Right lobe of liver (tissue), 6 donors: ENCODE measurements around the gene ALK. TPM values are rescaled to one million over a fixed set of nuclear protein-coding genes. Genes with fewer than 3 reads are reported as not detected.

Experiments used
- ATAC-seq, 4 donors: fragments of 200-7000 bp; cut with Tn5 transposase; one replicate each; pipeline ENCODE4 v1.9.1; 2020; ENCODE audit warnings: mild to moderate bottlenecking in 4 of 4, moderate library complexity in 4 of 4
- DNase-seq, 3 donors: peaks; one replicate each; pipeline ENCODE4 v3.0.0-alpha.2; 2020
- H3K27ac ChIP-seq, 3 donors: fragments of 200-600 bp; one replicate each; pipeline ENCODE4 v1.8.0; 2022
- H3K27me3 ChIP-seq, 2 donors: fragments of 200-600 bp; one replicate each; pipeline ENCODE4 v1.8.0; 2022
- H3K36me3 ChIP-seq, 4 donors: fragments of 200-600 bp; sonication (generic) in 1 of 4; one replicate each; pipeline versions ENCODE4 v1.5.1 to v1.8.0; 2017 to 2022; ENCODE audit warnings: control low read depth in 1 of 4
- H3K4me1 ChIP-seq, 4 donors: fragments of 200-600 bp; sonication (generic) in 1 of 4; one replicate each; pipeline versions ENCODE4 v1.5.1 to v1.8.0; 2017 to 2022; ENCODE audit warnings: control low read depth in 1 of 4
- H3K4me3 ChIP-seq, 3 donors: fragments of 200-600 bp; one replicate each; pipeline ENCODE4 v1.8.0; 2022
- H3K9me3 ChIP-seq, 4 donors: fragments of 200-600 bp; sonication (generic) in 1 of 4; one replicate each; pipeline versions ENCODE4 v1.5.1 to v1.8.0; 2017 to 2022; ENCODE audit warnings: control low read depth in 1 of 4
- CTCF ChIP-seq, 4 donors: fragments of 200-600 bp in 3 of 4; fragments of 450-650 bp in 1 of 4; IDR thresholded peaks; one replicate each; pipeline versions ENCODE4 v1.5.1 to v1.8.0; 2016 to 2022; ENCODE audit warnings: antibody characterized with exemption in 4 of 4, mild to moderate bottlenecking in 2 of 4
- POLR2A ChIP-seq: fragments of 450-650 bp; IDR thresholded peaks from one replicate; pipeline ENCODE4 v1.6.1; 2017; ENCODE audit warnings: antibody characterized with exemption, mild to moderate bottlenecking
- WGBS: methylation state at CpG from one replicate; pipeline ENCODE4 v1.1.6; 2018; ENCODE audit warnings: low coverage, low lambda C conversion rate; ENCODE audit not compliant: insufficient coverage; ENCODE audit errors: missing lambda C conversion rate; 5-methylcytosine and 5-hydroxymethylcytosine counted together
- intact Hi-C, 2 donors: fragments of 100-400 bp; cut with DNase I; formaldehyde crosslinking; loops; one replicate each; pipeline versions ENCODE4 v1.11.2 to v1.14.1; 2022
- total RNA-seq, 6 experiments: library from RNA; depleted of rRNA in 2 of 6; stranded (reverse); fragments of >200 nt in 2 of 6; fragmentation: NEBNext Ultra II Directional in 3 of 6; extraction: Animal tissue kit (Norgen Biotek cat#: 25700) in 3 of 6; gene quantifications; one replicate each; pipeline versions ENCODE4 v1.1.0 to v1.2.4, GENCODE V29; 2016 to 2023
- donor health status: DM: no; HTN: yes; CAD: no.
- donor health status: DM: no; HTN: no; CAD: no.
- donor health status: DM: no; HTN: no; CAD: no.
- donor health status: DM: no; HTN: yes; CAD: no.
- donor health status: DM: no; HTN: yes; CAD: no.

Gene ALK
- total RNA-seq, 6 experiments from 2014 or later, result 0.04 to 0.06 TPM; not detected in 4

- Histone ChIP-seq H3K36me3 (no peaks in the 10 kb centered on the region), H3K27ac (no peak overlapping the region), H3K4me1 (no peaks in the 10 kb centered on the region), H3K4me3 (no peak overlapping the region), H3K9me3 (no peaks in the 10 kb centered on the region), H3K27me3 (no peaks in the 10 kb centered on the region)
- ATAC-seq (no peak), DNase-seq (no peak)
- 45% methylated on average over 8 of the region's 12 CpGs for WGBS
- no peak for TF ChIP-seq POLR2A
- TF ChIP-seq CTCF (IDR thresholded peaks at IDR 0.05), result no peak
- intact Hi-C loops, result no loop called here
Observed at GRCh38 chr2:29420999-29421782, 500.2 kb downstream of the ALK start.

DNA sequence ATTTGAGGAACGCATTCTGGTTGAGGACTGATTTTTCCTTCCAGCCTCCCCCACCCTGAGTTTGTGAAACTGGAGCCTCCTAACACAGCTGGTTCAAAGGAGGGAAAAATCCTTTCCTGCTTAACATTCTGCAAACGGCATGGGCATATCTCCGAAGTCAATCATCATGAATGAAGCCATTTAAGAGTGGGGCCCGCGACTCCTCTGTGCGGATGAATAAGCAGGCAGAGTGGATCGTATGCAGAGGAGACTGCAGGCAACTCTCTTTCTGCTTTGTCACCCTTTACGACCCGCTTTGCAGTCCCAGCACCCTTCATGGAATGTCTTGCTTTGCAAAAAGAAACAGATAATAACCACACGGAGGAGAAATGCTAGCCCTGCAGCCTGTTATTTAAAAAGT is 500.9 kb downstream of the ALK start:
- Histone ChIP-seq H3K36me3 (no peaks in the 10 kb centered on the region), H3K27me3 (no peaks in the 10 kb centered on the region), H3K27ac (no peak overlapping the region), H3K4me3 (no peak overlapping the region), H3K9me3 (no peaks in the 10 kb centered on the region), H3K4me1 (no peaks in the 10 kb centered on the region)
- intact Hi-C loops, result no loop called here
- WGBS, result 70% methylated on average over 10 of the region's 10 CpGs
- ATAC-seq, result no peak
- no peak for DNase-seq
- TF ChIP-seq POLR2A (no peak), CTCF (IDR thresholded peaks at IDR 0.05) (no peak)

DNA sequence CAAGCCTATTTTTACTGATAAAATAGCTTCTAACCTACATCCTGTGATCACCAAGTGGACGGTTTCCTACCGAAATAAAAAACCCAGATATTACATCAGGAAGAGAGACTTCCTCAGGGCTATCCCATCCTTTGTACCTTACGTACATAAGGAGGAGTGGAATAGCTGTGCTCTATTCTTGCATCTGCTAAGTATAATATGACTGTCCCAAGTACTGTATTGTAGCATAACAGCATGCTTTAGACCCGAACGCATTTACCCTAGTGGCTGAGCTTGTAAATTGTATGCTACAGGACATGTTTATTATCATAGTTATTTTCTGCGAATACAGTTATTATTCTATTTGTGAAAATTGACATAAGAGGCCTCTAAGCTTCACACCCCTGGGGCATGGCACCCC is 503.8 kb downstream of the ALK start:
- no peak overlapping the region for H3K27ac ChIP-seq
- intact Hi-C loops, result no loop called here
- no peaks in the 10 kb centered on the region for H3K9me3 ChIP-seq
- WGBS, result 69% methylated on average over 6 of the region's 6 CpGs
- H3K27me3 ChIP-seq, result no peaks in the 10 kb centered on the region
- no peak for DNase-seq
- H3K4me3 ChIP-seq, result no peak overlapping the region
- no peak for ATAC-seq
- no peaks in the 10 kb centered on the region for H3K36me3 ChIP-seq
- no peak for TF ChIP-seq CTCF (IDR thresholded peaks at IDR 0.05)
- TF ChIP-seq POLR2A, result no peak
- H3K4me1 ChIP-seq, result no peaks in the 10 kb centered on the region

- Histone ChIP-seq H3K27me3 (no peaks in the 10 kb centered on the region), H3K27ac (no peak overlapping the region), H3K4me1 (no peaks in the 10 kb centered on the region), H3K36me3 (no peaks in the 10 kb centered on the region), H3K4me3 (no peak overlapping the region), H3K9me3 (no peaks in the 10 kb centered on the region)
- DNase-seq (no peak), ATAC-seq (no peak)
- intact Hi-C loops, result no loop called here
- TF ChIP-seq CTCF (IDR thresholded peaks at IDR 0.05) (no peak), POLR2A (no peak)
- WGBS, result no CpG with 5 or more reads among the region's 1 CpG
Observed at GRCh38 chr2:29412197-29412925, 509.0 kb downstream of the ALK start.
